Mononuclear cell (primary cell): ENCODE data around the gene RPL37A. TPM values are rescaled to one million over a fixed set of nuclear protein-coding genes. Genes with fewer than 3 reads are reported as not detected.
"Not testable (repeated sequence)": the region's sequence is repeated elsewhere in the genome, so short reads cannot be mapped to it uniquely, and the experiment has no call there.

ENCODE experiments used
- H3K27me3 ChIP-seq: 2 replicates; pipeline ENCODE4 v1.6.0; 2011; ENCODE audit warnings: low read length, control low read depth; ENCODE audit not compliant: insufficient read depth
- H3K4me1 ChIP-seq: 2 replicates; pipeline ENCODE4 v1.5.1; 2011; ENCODE audit warnings: mild to moderate bottlenecking, low read length, control low read depth; ENCODE audit not compliant: insufficient read depth
- H3K4me3 ChIP-seq: 2 replicates; pipeline ENCODE4 v1.5.1; 2011; ENCODE audit warnings: mild to moderate bottlenecking, low read length, moderate library complexity
- H3K9me3 ChIP-seq: 2 replicates; pipeline ENCODE4 v1.5.1; 2011; ENCODE audit warnings: low read depth, mild to moderate bottlenecking, control low read depth, low read length
- total RNA-seq: library from RNA; depleted of rRNA; stranded (reverse); fragments of >200 nt; gene quantifications from one replicate; pipeline ENCODE4 v1.2.3, GENCODE V29; 2012

Gene RPL37A
- total RNA-seq, 1 donor: 1,276 TPM

DNA sequence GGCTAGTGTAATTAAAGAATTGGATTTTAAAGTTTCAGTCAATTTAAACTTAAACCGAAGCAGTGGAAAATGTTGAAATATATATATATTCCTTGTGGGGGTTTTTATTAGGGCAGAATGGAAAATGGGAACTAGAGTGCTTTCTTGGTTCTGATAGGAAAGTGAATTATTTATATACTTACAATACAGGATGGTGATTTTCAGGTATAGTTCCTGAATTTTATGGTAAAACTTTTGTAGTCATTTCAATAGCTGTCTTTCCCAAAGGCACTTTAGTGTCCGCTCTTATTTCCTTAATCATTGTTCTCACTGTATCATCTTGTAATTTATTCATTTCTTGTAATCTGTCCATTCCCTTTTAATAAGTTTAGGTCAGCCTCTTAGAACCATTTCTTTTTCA lies 1.9 kb downstream of the RPL37A start:
- no peak overlapping the region for H3K4me3 ChIP-seq
- H3K4me1 ChIP-seq: peaks cover 41% of the 10 kb centered on the region
- H3K9me3 ChIP-seq: no peaks in the 10 kb centered on the region

DNA sequence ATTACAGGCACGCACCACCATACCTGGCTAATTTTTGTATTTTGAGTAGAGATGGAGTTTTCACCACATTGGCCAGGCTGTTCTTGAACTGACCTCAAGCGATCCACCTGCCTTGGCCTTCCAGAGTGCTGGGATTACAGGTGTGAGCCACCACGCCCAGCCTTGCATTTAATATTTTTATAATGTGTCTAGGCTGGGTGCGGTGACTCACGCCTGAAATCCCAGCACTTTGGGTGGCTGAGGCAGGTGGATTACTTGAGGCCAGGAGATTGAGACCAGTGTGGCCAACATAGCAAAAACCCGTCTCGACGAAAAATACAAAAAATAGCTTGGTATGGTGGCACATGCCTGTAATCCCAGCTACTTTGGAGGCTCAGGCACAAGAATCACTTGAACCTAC lies 3.2 kb downstream of the RPL37A start:
- H3K27me3 ChIP-seq: no peaks in the 10 kb centered on the region
- H3K9me3 ChIP-seq: no peaks in the 10 kb centered on the region
- H3K4me3 ChIP-seq: no peak overlapping the region
- H3K4me1 ChIP-seq: peaks cover 28% of the 10 kb centered on the region

More for the DNA sequence above, 1.9 kb downstream of the RPL37A start:
- no peaks in the 10 kb centered on the region for H3K27me3 ChIP-seq

DNA sequence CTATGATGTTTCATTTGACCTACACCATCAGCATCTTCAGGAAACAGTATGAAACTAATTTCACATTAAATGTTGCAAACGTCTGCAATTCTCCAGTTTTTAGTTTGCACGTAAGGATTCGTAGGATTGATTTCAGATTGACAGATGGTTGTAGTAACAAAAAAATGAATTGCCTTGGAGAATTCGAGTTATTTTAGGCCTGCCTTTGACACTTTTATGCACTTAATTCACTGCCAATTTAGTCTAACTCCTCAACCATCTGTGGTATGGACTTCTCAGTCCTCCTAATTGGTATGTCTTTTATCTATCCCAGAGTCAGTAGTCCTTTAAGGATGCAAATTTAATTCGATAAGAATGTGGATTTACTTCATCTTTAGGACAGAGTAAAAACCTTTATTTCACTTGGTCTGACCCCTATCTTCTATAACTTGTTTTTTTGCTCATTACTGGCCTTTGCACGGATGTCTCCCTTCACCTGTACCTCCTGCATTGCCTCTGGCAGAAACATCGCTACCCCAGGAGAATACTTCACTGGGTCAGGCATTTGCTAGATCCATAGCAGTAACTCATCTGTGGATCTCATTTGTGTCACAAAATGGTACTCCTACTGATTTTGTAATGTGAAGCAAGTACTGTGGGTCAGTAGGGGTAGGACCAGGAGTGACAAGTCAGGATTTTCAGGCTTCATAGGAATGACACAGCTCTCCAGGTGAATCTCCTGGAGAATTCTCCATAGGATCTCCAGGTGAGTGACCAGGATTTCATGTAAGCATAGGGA lies 3.9 kb downstream of the RPL37A start:
- H3K4me3 ChIP-seq: no peak overlapping the region
- no peaks in the 10 kb centered on the region for H3K27me3 ChIP-seq
- H3K9me3 ChIP-seq: no peaks in the 10 kb centered on the region
- H3K4me1 ChIP-seq: peaks cover 22% of the 10 kb centered on the region

DNA sequence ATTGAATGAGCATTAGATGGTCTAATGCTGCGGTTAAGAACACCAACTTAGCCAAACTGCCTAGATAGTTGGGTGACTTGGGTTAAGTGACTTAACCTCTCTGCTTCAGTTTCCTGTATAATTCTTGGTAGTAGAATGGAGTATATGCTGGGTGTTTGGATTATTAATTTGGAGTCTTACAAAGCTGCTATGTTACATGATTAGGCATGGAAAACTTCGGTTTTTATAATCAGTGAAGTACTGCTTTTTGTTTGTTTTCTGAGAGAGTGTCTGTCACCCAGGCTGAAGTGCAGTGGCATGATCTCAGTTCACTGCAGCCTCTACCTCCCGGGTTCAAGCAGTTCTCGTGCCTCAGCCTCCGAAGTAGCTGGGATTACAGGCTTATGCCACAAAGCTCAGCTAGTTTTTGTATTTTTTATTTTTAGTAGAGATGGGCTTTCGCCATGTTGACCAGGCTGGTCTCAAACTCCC lies 4.5 kb downstream of the RPL37A start:
- no peaks in the 10 kb centered on the region for H3K27me3 ChIP-seq
- H3K4me3 ChIP-seq: no peak overlapping the region
- H3K4me1 ChIP-seq: peaks cover 16% of the 10 kb centered on the region
- no peaks in the 10 kb centered on the region for H3K9me3 ChIP-seq

DNA sequence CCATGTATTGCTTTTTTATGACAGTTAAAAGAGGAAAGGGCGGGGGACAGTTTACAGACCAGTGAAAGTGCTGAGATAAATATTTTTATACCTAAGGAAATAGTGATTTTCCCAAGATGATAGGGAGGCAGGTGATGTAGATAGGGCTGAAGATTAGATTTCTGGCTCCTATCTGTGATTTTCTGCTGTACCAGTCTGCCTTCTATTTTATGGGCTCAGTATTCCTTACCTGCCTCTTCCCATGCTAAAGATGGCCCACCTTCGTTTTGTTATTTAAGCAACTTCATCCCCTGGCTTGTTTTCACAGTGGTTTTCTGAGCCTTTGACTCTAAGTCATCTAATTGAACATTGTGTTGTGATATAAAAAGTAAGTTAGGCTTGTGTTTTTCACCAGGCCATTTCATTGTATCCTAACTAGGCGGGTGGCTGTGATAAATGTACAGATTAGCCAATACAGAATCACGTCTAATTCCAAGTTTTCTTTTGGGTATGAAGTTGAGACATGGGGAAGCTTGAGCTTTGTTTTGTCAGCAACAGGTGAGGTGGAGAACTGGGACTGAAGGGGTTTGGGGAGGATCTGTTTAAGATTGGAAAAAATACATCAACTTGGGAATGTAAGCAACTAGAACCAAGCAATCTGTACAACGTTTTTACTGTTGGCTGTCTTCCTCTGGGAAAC lies 5.2 kb downstream of the RPL37A start:
- Histone ChIP-seq H3K9me3 (no peaks in the 10 kb centered on the region), H3K4me3 (no peak overlapping the region), H3K4me1 (peaks cover 14% of the 10 kb centered on the region), H3K27me3 (no peaks in the 10 kb centered on the region)

DNA sequence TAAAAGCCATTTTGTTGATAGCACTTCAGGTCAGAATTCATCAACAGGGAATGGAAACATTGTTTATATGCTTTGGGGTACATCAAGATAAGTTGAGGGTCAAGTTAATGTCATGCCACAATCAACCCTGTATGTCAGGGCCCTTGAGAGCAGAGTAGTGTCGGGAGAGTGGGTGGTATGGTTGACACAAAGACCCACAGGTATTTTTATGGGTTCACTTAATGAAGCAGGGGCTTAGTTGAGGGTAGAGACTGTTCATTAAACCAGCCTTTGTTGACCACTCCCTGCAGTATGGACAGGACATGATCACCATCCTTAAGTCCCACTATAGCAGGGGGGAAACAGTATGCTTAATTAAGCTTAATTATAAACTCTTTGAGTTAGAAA lies 5.7 kb downstream of the RPL37A start:
- Histone ChIP-seq H3K27me3 (no peaks in the 10 kb centered on the region), H3K4me1 (peaks cover 11% of the 10 kb centered on the region), H3K4me3 (no peak overlapping the region), H3K9me3 (no peaks in the 10 kb centered on the region)

DNA sequence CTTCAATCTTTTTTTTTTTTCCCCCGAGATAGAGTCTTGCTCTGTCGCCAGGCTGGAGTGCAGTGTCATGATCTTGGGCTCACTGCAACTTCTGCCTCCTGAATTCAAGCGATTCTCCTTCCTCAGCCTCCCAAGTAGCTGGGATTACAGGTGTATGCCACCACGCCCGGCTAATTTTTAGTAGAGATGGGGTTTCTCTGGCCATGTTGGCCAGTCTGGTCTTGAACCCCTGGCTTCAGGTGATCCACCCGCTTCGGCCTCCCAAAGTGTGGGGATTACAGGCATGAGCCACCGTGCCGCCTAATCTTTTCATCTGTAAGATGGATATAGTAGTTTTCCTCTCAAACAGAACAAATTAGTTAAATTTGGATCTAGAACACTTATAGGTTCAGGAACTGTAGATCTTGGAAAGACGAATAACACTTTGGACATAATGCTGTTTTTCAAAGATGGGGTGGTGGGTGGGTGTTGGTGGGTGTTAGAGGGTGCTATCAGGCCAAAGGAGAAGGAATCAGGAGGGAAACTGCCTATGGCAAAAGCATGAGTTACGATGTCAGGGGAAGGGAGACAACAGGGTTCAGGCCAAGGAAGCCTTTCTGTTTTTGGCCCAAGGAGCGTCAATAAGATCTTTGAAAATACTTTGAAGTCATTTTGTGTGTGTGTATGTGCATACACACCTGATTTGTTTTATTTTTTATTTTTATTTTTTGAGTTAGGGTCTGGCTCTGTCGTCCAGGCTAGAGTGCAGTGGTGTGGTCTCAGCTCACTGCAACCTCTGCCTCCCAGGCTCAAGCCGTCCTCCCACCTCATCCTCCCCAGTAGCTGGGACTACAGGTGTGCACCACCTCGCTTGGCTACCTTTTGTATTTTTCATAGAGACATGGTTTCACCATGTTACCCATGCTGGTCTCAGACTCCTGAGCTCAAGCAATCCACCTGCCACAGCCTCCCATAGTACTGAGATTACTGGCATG lies 6.8 kb downstream of the RPL37A start:
- Histone ChIP-seq H3K4me3 (no peak overlapping the region), H3K4me1 (peaks cover under 1% of the 10 kb centered on the region), H3K27me3 (no peaks in the 10 kb centered on the region), H3K9me3 (no peaks in the 10 kb centered on the region)

DNA sequence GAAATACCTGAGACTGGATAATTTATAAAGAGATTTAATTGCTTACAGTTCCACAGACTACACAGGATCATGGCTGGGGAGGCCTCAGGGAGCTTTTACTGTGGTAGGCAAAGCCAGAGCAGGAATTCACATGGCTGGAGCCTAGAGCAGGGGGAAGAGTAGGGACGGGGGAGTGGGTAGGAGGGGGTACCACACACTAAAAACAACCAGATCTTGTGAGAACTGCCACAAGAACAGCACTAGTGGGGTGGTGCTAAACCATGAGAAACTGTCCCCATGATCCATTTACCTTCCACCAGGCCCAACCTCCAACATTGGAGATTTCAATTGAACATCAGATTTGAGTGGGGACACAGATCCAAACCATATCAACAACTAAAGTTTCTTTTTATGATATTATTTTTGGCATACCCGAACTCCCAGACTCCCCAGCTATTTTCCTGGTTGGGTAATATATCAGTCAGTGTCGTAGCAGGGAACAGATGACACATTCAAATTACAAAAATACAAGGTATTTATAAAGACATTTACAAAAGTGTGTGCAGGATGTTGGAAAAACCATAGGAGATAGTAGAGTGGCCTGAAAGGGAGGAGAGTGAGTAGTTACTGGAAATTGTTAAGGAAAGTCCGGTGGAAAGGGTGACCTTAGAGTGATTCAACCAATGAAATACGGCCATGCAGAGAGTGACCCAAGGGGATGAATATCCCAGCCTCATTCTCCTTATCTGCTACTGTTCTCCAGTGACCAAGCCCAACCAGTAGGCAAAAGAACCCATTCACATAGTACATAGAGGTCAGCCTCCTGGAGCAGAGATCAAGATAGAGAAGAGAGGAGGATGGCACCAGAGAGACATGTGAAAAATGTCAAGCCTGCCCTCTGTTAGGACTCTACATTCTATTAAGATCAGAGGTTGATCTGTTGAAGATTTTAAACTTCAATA lies 8.8 kb downstream of the RPL37A start:
- H3K9me3 ChIP-seq: no peaks in the 10 kb centered on the region
- no peaks in the 10 kb centered on the region for H3K4me1 ChIP-seq
- no peak overlapping the region for H3K4me3 ChIP-seq
- H3K27me3 ChIP-seq: no peaks in the 10 kb centered on the region

DNA sequence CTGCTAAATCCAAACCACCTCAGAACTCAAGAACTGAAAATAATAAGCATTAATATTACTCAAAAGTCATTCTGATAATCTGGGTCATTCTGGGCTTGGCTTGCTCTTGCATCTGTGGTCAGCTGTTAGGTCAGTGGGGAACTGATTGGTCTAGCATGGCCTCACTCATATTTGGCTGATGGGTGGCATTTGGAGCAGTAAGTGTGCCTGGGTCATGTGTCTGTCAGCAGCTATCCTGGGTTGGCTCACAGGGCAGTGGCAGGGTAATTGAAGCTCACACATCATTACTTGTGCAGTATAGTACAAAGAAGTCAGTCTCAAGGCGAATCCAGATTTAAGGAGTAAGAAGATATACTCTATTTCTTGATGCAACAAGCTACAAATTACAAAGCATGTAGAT lies 9.6 kb downstream of the RPL37A start:
- H3K4me3 ChIP-seq: no peak overlapping the region
- H3K9me3 ChIP-seq: no peaks in the 10 kb centered on the region
- H3K4me1 ChIP-seq: no peaks in the 10 kb centered on the region
- no peaks in the 10 kb centered on the region for H3K27me3 ChIP-seq

DNA sequence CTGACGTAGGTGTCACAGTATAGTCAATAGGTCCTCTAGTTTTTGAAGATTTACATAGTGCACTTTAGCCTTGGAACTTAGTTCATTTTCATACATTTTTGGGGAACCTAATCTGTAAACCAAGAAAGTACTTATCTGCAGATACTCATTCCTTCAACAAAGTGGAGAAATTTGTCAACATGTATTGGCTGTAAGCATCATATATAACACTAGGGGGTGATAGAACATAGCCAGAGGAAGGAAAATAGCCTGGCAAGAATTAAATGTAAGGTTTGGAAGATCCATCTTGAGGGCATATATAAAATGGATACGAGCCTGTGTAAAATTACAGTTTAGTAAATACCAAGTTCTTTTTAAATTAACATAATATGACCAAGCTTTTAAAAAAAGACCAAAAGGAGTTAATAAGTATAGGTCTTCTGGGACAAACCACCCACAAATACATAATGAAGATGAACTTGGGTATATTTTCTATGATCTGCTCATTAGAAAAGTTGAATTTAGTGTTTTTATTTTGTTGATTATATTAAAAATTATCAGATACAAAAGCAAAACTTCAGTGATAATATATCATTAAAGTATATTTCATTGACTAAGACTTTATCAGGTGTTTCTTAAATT lies 18.2 kb downstream of the RPL37A start:
- no peaks in the 10 kb centered on the region for H3K27me3 ChIP-seq
- no peak overlapping the region for H3K4me3 ChIP-seq
- no peaks in the 10 kb centered on the region for H3K9me3 ChIP-seq

DNA sequence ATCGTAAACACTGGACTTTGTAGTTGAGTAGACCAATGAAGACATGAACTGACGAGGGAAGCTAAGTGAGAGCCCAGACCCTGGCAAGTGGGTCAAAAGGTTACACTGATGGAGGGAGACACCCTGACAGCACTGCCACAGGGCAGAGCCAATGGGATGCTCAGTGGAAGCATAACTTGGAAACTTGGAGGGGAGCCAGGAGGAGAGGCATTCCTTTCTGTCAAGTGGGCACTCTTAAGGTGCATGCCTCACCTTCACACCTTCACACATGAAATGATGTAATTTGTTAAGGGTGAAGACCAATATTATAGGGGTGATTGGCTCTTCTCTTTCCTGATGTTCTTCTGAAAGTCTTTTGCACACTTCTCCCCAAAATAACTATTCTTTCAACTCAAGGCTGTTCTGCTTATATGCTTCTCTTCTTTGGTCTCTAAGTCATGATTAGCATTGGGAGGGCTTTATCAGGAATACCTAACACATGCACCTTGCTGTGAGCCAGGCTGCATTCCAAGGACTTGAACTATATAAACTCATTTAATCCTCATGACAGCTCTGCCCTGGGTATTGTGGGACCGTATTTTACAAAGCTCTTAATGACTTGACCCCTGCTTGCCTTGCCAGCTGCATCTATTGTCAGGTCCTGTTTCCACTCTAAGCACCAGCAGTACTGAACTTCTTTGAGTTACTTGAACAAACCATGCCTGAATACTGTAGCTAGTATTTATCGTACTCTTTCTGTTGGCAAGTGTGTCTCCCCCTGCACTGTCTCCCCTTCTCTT lies 19.0 kb downstream of the RPL37A start:
- Histone ChIP-seq H3K9me3 (no peaks in the 10 kb centered on the region), H3K4me3 (no peak overlapping the region), H3K4me1 (no peaks in the 10 kb centered on the region), H3K27me3 (no peaks in the 10 kb centered on the region)

More for the DNA sequence above, 18.2 kb downstream of the RPL37A start:
- H3K4me1 ChIP-seq: no peaks in the 10 kb centered on the region

DNA sequence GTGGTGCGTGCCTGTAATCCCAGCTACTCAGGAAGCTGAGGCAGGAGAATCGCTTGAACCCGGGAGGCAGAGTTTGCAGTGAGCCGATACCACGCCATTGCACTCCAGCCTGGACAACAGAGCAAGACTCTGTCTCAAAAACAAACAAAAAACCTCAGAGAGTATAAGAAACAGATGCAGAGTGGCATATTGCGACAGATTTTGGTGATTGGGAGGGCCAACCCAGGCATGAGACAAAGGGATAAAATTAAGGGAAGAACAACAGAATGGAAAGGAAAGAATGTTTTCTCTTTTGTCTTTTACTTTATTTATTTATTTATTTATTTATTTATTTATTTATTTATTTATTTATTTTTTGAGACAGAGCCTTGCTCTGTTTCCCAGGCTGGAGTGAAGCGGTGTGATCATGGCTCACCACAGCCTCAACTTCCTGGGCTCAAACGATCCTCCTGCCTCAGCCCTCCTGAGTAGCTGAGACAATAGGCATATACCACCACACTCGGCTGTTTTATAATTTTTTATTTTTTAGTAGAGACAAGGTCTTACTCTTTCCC lies 20.0 kb downstream of the RPL37A start:
- H3K4me1 ChIP-seq, H3K27me3 ChIP-seq, H3K9me3 ChIP-seq: not testable (repeated sequence)

DNA sequence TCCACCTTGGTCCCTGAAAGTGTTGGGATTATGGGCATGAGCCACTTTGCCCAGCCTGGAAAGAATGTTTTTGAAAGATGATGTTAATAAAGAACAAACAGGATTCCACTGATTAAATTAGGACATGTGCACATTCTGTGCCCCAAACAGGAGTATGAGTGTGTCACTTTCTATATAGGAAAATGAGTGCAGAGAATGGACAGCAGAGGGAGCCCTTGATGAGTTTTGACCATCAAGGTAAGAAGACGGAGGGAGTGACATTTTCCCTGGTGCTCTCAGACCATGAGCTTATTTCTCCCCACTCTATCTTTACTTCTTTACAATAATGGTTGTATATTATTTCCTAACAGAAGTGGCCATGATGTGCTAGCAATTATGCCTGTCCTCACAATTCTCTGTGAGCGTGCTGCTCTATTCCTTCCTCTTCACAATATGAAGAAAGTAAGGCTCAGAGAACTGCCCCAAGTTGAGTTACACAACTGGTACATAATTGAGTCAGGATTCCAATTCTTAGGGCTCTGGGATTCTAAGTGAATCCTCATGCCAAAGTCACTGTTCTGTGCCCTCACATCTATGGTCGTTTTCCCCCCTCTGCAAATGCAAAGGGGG lies 20.6 kb downstream of the RPL37A start:
- Histone ChIP-seq H3K27me3 (no peaks in the 10 kb centered on the region), H3K4me3 (no peak overlapping the region), H3K4me1 (no peaks in the 10 kb centered on the region)

More for the DNA sequence above, 20.0 kb downstream of the RPL37A start:
- H3K4me3 ChIP-seq: not testable (repeated sequence)

More for the DNA sequence above, 20.6 kb downstream of the RPL37A start:
- no peaks in the 10 kb centered on the region for H3K9me3 ChIP-seq
